Measurements from ENCODE around the gene ZCCHC2. TPM values are rescaled to one million over a fixed set of nuclear protein-coding genes. Genes with fewer than 3 reads are reported as not detected.

Gene ZCCHC2
- total and polyA plus RNA-seq, 2 of the 8 experiments (the other 6 are each of a cell fraction or from before 2014, with no cell fraction given), result 13.5 to 18.6 TPM

- Histone ChIP-seq H3K36me3 (ENCODE audit: control insufficient read depth in 2 of 4, insufficient read depth in 4 of 4, low read length in 3 of 4) (peaks cover 0 to 16% (median 8%) of the 10 kb centered on the region in 4 experiments; a peak in 5 of 8 replicates), H2AK5ac (ENCODE audit: low read depth, low read length) (no peak overlapping the region), H2BK120ac (replicated peaks; ENCODE audit: low read depth, low read length) (no peak overlapping the region), H3K79me2 (ENCODE audit: control insufficient read depth in 1 of 2, insufficient read depth in 2 of 2, low read length in 2 of 2) (no peaks in the 10 kb centered on the region), H4K20me1 (replicated peaks in 1 of 2; ENCODE audit: control insufficient read depth in 1 of 2, insufficient read depth in 2 of 2, low read length in 2 of 2) (no peaks in the 10 kb centered on the region), H3K56ac (replicated peaks; ENCODE audit: insufficient read length, low read depth, low read length) (no peak overlapping the region), H3K27me3 (replicated peaks in 1 of 4; ENCODE audit: control insufficient read depth in 3 of 4, extremely low read depth in 1 of 4, insufficient read depth in 3 of 4, low read length in 3 of 4) (no peaks in the 10 kb centered on the region), H3K4me2 (ENCODE audit: insufficient read depth in 1 of 2, low read depth in 2 of 2, low read length in 2 of 2) (no peak overlapping the region), H3K27ac (ENCODE audit: low read depth, low read length) (no peak overlapping the region), H3K9me3 (ENCODE audit: insufficient read depth in 2 of 2, low read depth in 1 of 2, low read length in 1 of 2) (no peaks in the 10 kb centered on the region), H3K14ac (ENCODE audit: insufficient read length) (no peak overlapping the region), H3K79me1 (ENCODE audit: low read depth, low read length) (no peaks in the 10 kb centered on the region), H3K23me2 (ENCODE audit: low read depth, low read length) (no peaks in the 10 kb centered on the region), H3K4me1 (replicated peaks in 1 of 4; ENCODE audit: control insufficient read depth in 3 of 4, insufficient read depth in 4 of 4, low read length in 3 of 4) (no peaks in the 10 kb centered on the region), H3K4ac (replicated peaks; ENCODE audit: insufficient read length, low read depth, low read length) (no peak overlapping the region), H2AFZ (ENCODE audit: low read length) (no peak overlapping the region), H3K18ac (ENCODE audit: extremely low read depth, low read length) (no peak overlapping the region), H2BK5ac (ENCODE audit: low read depth, low read length) (no peak overlapping the region), H2BK20ac (ENCODE audit: low read length) (no peak overlapping the region), H4K8ac (ENCODE audit: extremely low read depth, insufficient read depth, low read length) (no peak overlapping the region), H4K5ac (ENCODE audit: insufficient read length, low read depth, low read length) (no peak overlapping the region), H3K4me3 (ENCODE audit: extremely low read depth in 1 of 4, insufficient read depth in 2 of 4, low read depth in 3 of 4, low read length in 4 of 4) (no peak overlapping the region), H3K9ac (replicated peaks in 1 of 4; ENCODE audit: extremely low read depth in 1 of 4, low read depth in 3 of 4, low read length in 3 of 4) (no peak overlapping the region), H2BK12ac (ENCODE audit: low read depth, low read length) (no peak overlapping the region), H2BK15ac (ENCODE audit: low read length) (no peak overlapping the region), H4K91ac (replicated peaks; ENCODE audit: insufficient read length, low read length) (no peak overlapping the region), H3K23ac (ENCODE audit: insufficient read length) (no peak overlapping the region)
- ChIA-PET POLR2A (ENCODE audit: partially characterized antibody) (no interaction called here), CTCF (ENCODE audit: partially characterized antibody) (interaction anchor here (0.6 to 2.2 kb wide), 14 partner anchors 8 to 839 kb away, joined by 3 to 14 read pairs (median 3); no protein-coding TSS in a partner anchor)
- 61% methylated on average over 2 of the region's 2 CpGs; no CpG with 5 or more reads in 1 of the 2 experiments for WGBS, 2 experiments (ENCODE audit: extremely low coverage in 1 of 2, insufficient coverage in 1 of 2, insufficient read length in 1 of 2, insufficient replicate concordance in 2 of 2, low coverage in 1 of 2, low lambda C conversion rate in 2 of 2, missing lambda C conversion rate in 1 of 2)
- no peak for DNase-seq (ENCODE audit: low read depth in 1 of 2, low spot score in 2 of 2)
- no peak for FAIRE-seq
- TF ChIP-seq USF2 (IDR thresholded peaks at IDR 0.05; ENCODE audit: low read length) (no peak), POU5F1 (IDR thresholded peaks at IDR 0.05; ENCODE audit: low read depth, low read length) (no peak), CBX8 (IDR thresholded peaks at IDR 0.05; ENCODE audit: borderline replicate concordance, low read depth, low read length) (no peak), JUN (IDR thresholded peaks at IDR 0.05; ENCODE audit: low read depth, low read length) (no peak), SP4 (IDR thresholded peaks at IDR 0.05; ENCODE audit: low read length) (no peak), SUZ12 (IDR thresholded peaks at IDR 0.05; ENCODE audit: low read length) (no peak), SP2 (IDR thresholded peaks at IDR 0.05; ENCODE audit: low read length) (no peak), KDM5A (IDR thresholded peaks at IDR 0.05; ENCODE audit: low read length) (no peak), TEAD4 (IDR thresholded peaks at IDR 0.05; ENCODE audit: low read depth, low read length) (no peak), CTCF (IDR thresholded peaks at IDR 0.05; ENCODE audit: control extremely low read depth in 1 of 3, insufficient read depth in 1 of 3, low read depth in 1 of 3, low read length in 3 of 3) (no peak), CREB1 (IDR thresholded peaks at IDR 0.05) (no peak)
Measured at GRCh38 chr18:62577765-62578164, 54.9 kb downstream of the ZCCHC2 start.
